SU-DHL-6 (cell line): Measurements from ENCODE around the gene ZNF333.

Experiments used
- CTCF ChIP-seq: fragments of 200-600 bp; sonication (generic); IDR thresholded peaks from one replicate; pipeline ENCODE4 v1.5.1; 2017; ENCODE audit warnings: antibody characterized with exemption, mild to moderate bottlenecking, low read length, moderate library complexity; ENCODE audit not compliant: insufficient read depth, poor library complexity, severe bottlenecking
- EZH2phosphoT487 ChIP-seq: fragments of 200-600 bp; sonication (generic), shearing (Covaris generic); conservative IDR thresholded peaks from 2 replicates; pipeline ENCODE4 v1.6.1; 2018; ENCODE audit warnings: mild to moderate bottlenecking, antibody characterized with exemption, low read length, moderate library complexity, mixed read lengths

DNA sequence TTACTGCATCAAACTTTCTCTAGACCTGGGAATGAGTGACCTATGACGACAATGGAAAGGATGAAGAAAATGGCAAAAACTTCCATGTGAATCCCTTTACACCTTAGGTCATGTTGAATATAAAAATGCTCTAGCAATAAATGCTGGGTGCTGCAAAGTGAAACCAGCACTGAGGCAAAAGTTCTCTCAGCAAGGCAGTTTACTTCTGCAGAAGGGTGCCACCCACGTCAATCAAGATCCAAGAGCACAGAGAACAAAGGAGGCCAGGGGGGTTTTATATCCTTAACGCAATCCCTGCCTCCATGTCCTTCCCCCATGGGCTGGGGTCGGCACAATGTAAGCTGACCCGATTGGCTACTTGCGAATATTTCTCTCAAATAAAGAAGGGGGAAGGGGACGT is 38.7 kb downstream of the ZNF333 start:
- no peak for TF ChIP-seq CTCF
- no peak for TF ChIP-seq EZH2phosphoT487
